AG10803 (cell line): ENCODE data around the gene LSR.

Experiments
- DNase-seq: peaks from one replicate; pipeline ENCODE4 v3.0.0; 2010; ENCODE audit warnings: low read depth
- H3K4me3 ChIP-seq: 2 replicates; pipeline ENCODE4 v1.5.1; 2011; ENCODE audit warnings: mild to moderate bottlenecking, low read length, control low read depth
- TF ChIP-seq, protein P1 (sequence below): conservative IDR thresholded peaks from 2 replicates; pipeline ENCODE4 v1.5.1; 2011; ENCODE audit warnings: mild to moderate bottlenecking, low read length, control low read depth, inconsistent platforms

Gene LSR

DNA sequence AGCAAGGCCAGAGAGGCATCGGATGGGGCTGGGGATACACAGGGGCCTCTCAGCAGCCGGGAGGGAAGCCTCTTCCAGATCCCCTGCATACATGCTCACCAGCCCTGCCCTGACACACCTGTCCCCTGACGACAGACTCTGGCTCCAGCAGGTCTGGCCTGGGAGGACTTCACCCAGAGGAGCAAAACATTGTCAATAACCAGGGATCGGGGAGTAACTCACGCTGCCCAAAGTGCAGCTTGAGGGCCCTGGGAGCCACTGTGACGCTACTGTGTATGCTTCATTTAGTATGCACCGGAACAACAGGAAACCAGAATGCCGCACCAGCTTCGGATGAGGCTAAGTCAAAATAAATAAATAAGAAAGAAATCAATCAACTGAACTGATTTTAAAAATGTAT, 67.8 kb downstream of the LSR start:
- TF ChIP-seq, protein P1, sequence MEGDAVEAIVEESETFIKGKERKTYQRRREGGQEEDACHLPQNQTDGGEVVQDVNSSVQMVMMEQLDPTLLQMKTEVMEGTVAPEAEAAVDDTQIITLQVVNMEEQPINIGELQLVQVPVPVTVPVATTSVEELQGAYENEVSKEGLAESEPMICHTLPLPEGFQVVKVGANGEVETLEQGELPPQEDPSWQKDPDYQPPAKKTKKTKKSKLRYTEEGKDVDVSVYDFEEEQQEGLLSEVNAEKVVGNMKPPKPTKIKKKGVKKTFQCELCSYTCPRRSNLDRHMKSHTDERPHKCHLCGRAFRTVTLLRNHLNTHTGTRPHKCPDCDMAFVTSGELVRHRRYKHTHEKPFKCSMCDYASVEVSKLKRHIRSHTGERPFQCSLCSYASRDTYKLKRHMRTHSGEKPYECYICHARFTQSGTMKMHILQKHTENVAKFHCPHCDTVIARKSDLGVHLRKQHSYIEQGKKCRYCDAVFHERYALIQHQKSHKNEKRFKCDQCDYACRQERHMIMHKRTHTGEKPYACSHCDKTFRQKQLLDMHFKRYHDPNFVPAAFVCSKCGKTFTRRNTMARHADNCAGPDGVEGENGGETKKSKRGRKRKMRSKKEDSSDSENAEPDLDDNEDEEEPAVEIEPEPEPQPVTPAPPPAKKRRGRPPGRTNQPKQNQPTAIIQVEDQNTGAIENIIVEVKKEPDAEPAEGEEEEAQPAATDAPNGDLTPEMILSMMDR = no peak
- no peak overlapping the region for H3K4me3 ChIP-seq
- DNase-seq = no peak
